Esophagus muscularis mucosa (tissue), 4 donors: Measurements from ENCODE around the gene IQCC. TPM values are rescaled to one million over a fixed set of nuclear protein-coding genes. Genes with fewer than 3 reads are reported as not detected.

Experiments used
- DNase-seq: peaks from one replicate; pipeline ENCODE4 v3.0.0-alpha.2; 2017; ENCODE audit errors: extremely low spot score
- H3K27ac ChIP-seq, 4 donors: fragments of 200-600 bp; sonication (generic); replicated peaks in 1 of 4; 1 replicate in 3 of 4; 2 replicates in 1 of 4; pipeline ENCODE4 v1.5.1; 2016 to 2019; ENCODE audit warnings: mild to moderate bottlenecking in 1 of 4
- H3K27me3 ChIP-seq, 4 donors: fragments of 200-600 bp; sonication (generic); one replicate each; pipeline versions ENCODE4 v1.5.1 to v1.6.0; 2016 to 2019
- H3K36me3 ChIP-seq, 4 donors: fragments of 200-600 bp; sonication (generic); one replicate each; pipeline ENCODE4 v1.5.1; 2016 to 2019
- H3K4me1 ChIP-seq, 4 donors: fragments of 200-600 bp; sonication (generic); one replicate each; pipeline ENCODE4 v1.5.1; 2016 to 2019
- H3K4me3 ChIP-seq, 4 donors: fragments of 200-600 bp; sonication (generic); 1 replicate in 2 of 4; 2 replicates in 2 of 4; pipeline ENCODE4 v1.5.1; 2016 to 2019; ENCODE audit warnings: mild to moderate bottlenecking in 4 of 4, moderate library complexity in 1 of 4
- H3K9me3 ChIP-seq, 4 donors: fragments of 200-600 bp; sonication (generic); 1 replicate in 3 of 4; 2 replicates in 1 of 4; pipeline ENCODE4 v1.5.1; 2016 to 2019
- EP300 ChIP-seq: sonication (generic); formaldehyde crosslinking; IDR thresholded peaks from one replicate; pipeline ENCODE4 v1.6.1; 2017; ENCODE audit warnings: antibody characterized with exemption
- POLR2A ChIP-seq: fragments of 450-650 bp; IDR thresholded peaks from one replicate; pipeline ENCODE4 v1.6.1; 2017; ENCODE audit warnings: antibody characterized with exemption, moderate library complexity, mild to moderate bottlenecking, low read depth
- POLR2AphosphoS5 ChIP-seq, 2 donors: sonication (generic); formaldehyde crosslinking; IDR thresholded peaks; one replicate each; pipeline ENCODE4 v1.6.1; 2017; ENCODE audit warnings: antibody characterized with exemption in 2 of 2
- WGBS: methylation state at CpG from one replicate; pipeline ENCODE4 v1.1.5; 2018; 5-methylcytosine and 5-hydroxymethylcytosine counted together
- intact Hi-C: fragments of 100-400 bp; cut with DNase I; formaldehyde crosslinking; loops from one replicate; pipeline ENCODE4 v1.15.1; 2023
- total RNA-seq, 4 donors: library from RNA; depleted of rRNA; stranded (reverse); fragments of >200 nt; gene quantifications; one replicate each; pipeline versions ENCODE4 v1.1.0 to v1.2.1, GENCODE V29; 2016
- TF ChIP-seq, protein P1 (sequence below), 3 experiments: fragments of 200-600 bp in 2 of 3; fragments of 450-650 bp in 1 of 3; sonication (generic) in 2 of 3; IDR thresholded peaks; one replicate each; pipeline ENCODE4 v1.5.1; 2017 to 2019; ENCODE audit warnings: antibody characterized with exemption in 3 of 3, mild to moderate bottlenecking in 2 of 3, moderate library complexity in 1 of 3

Gene IQCC
- total RNA-seq, 4 donors from 2014 or later, result 0.66 to 2.1 (median 1.1) TPM

DNA sequence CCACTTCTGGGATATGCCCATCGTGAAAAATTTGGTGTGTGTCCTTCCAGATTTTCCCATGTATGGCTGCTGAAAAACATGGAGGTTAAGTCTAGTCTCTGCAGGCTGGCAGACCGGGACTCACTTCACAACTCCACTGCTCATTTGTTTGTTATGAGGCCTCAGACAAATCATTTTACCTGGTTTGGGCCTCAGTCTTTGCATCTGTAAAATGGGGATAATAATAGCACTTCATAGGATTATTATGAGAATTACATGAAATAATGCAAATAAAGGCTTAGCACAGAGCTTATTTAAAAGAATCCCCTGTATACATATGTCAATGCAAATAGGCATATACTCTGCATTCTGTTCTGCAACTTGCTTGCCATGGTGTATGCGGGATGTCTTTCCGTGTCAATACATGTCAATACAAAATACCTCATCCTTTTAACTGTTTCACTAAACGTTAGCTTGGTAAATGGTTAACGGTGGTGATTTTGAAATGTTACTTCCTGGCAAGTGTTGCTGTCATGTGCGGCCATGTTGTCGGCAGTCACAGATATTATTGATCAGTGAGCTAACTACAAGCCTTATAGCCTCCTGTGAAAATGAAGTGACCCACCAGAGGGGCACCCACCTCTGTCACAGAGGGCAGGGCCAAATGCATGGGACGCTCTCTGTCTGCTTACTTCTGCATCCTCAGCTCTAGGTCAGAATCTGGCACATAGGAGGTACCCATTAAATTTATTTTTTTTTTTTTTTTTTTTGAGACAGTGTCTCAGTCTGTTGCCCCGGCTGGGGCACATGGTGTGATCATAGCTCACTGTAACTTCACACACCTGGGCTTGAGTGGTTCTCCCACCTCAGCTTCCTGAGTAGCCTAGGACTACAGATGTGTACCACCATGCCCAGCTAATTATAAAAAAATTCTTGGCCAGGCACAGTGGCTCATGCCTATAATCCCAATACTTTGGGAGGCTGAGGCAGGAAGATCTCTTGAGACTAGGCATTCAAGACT is 49.9 kb downstream of the IQCC start:
- Histone ChIP-seq H3K36me3 (no peaks in the 10 kb centered on the region), H3K9me3 (no peaks in the 10 kb centered on the region), H3K27ac (no peak overlapping the region), H3K4me3 (no peak overlapping the region), H3K27me3 (peaks cover 0 to 6% (median 0%) of the 10 kb centered on the region in 4 donors), H3K4me1 (peaks cover 7 to 26% (median 22%) of the 10 kb centered on the region in 4 donors)
- WGBS, result 81% methylated on average over 10 of the region's 10 CpGs
- TF ChIP-seq EP300, result no peak
- TF ChIP-seq POLR2A, result no peak
- TF ChIP-seq, protein P1, sequence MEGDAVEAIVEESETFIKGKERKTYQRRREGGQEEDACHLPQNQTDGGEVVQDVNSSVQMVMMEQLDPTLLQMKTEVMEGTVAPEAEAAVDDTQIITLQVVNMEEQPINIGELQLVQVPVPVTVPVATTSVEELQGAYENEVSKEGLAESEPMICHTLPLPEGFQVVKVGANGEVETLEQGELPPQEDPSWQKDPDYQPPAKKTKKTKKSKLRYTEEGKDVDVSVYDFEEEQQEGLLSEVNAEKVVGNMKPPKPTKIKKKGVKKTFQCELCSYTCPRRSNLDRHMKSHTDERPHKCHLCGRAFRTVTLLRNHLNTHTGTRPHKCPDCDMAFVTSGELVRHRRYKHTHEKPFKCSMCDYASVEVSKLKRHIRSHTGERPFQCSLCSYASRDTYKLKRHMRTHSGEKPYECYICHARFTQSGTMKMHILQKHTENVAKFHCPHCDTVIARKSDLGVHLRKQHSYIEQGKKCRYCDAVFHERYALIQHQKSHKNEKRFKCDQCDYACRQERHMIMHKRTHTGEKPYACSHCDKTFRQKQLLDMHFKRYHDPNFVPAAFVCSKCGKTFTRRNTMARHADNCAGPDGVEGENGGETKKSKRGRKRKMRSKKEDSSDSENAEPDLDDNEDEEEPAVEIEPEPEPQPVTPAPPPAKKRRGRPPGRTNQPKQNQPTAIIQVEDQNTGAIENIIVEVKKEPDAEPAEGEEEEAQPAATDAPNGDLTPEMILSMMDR (IDR thresholded peaks at IDR 0.05), result no peak
- no peak for TF ChIP-seq POLR2AphosphoS5 (IDR thresholded peaks at IDR 0.05)
- no peak for DNase-seq
- intact Hi-C loops, result no loop called here

DNA sequence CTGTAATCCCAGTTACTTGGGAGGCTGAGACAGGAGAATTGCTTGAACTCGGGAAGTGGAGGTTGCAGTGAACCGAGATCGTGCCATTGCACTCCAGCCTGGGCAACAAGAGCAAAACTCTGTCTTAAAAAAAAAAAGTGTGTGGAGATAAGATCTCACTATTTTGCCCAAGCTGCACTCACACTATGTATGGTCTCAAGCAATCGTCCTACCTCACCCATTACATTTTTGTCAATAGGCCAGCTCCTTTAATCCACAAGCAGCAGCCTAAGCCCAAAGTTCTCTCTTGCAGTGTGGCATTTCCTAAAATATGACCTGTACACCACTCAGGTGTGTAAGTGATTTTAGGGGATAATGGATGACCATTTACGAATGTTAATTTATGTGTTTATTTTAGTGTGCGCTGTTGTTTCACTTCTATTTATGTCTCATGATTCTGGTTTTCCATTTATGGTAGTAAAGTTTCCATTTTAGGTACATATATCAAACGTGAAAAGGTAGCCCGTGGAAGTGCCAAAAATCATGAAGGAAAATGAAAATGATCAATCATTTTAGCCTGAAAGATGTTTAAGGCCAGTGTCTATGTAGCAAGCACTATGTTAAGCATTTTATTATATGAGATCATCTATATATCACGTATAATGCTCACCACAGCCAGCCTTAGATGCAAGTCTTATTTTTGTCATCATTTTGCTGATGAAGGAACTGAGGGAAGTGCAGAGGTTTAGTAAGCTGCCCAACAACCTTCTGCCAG is 51.2 kb downstream of the IQCC start:
- H3K27ac ChIP-seq, result no peak overlapping the region
- no peaks in the 10 kb centered on the region for H3K9me3 ChIP-seq
- peaks cover 0 to 6% (median 0%) of the 10 kb centered on the region in 4 donors for H3K27me3 ChIP-seq
- peaks cover 0 to 16% (median 11%) of the 10 kb centered on the region in 4 donors for H3K4me1 ChIP-seq
- DNase-seq, result no peak
- TF ChIP-seq POLR2AphosphoS5 (IDR thresholded peaks at IDR 0.05) (no peak), POLR2A (no peak), EP300 (no peak)
- TF ChIP-seq, protein P1 (IDR thresholded peaks at IDR 0.05), result no peak
- no peaks in the 10 kb centered on the region for H3K36me3 ChIP-seq
- no peak overlapping the region for H3K4me3 ChIP-seq
- WGBS, result 79% methylated on average over 9 of the region's 9 CpGs
- intact Hi-C loops, result no loop called here

DNA sequence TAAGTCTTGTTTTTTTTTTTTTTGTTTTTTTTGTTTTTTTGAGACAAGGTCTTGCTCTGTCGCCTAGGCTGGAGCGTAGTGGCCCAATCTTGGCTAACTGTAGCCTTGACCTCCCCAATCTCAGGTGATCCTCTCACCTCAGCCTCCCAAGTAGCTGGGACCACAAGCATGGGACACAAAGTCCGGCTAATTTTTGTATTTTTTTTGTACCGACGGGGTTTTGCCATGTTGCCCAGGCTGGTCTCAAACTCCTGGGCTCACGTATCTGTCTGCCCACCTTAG is 51.7 kb downstream of the IQCC start:
- no peak overlapping the region for H3K27ac ChIP-seq
- H3K36me3 ChIP-seq, result no peaks in the 10 kb centered on the region
- intact Hi-C loops, result no loop called here
- H3K27me3 ChIP-seq, result peaks cover 0 to 6% (median 0%) of the 10 kb centered on the region in 4 donors
- no peak for DNase-seq
- peaks cover 0 to 12% (median 7%) of the 10 kb centered on the region in 4 donors for H3K4me1 ChIP-seq
- TF ChIP-seq POLR2AphosphoS5 (IDR thresholded peaks at IDR 0.05) (no peak), POLR2A (no peak), EP300 (no peak)
- TF ChIP-seq, protein P1 (IDR thresholded peaks at IDR 0.05), result no peak
- 90% methylated on average over 6 of the region's 6 CpGs for WGBS
- no peak overlapping the region for H3K4me3 ChIP-seq
- H3K9me3 ChIP-seq, result no peaks in the 10 kb centered on the region

Other genes with a start within 250 kb of the IQCC start
- 10 to 100 TPM; 71.8 to 90.5 (median 79.7) TPM for gene KHDRBS1, start 191.8 kb upstream of the IQCC start, total RNA-seq
- gene TMEM39B, start 132.7 kb upstream of the IQCC start, total RNA-seq, result 1 to 10 TPM; 2.9 to 6.1 (median 4.8) TPM
- gene KPNA6, start 97.6 kb upstream of the IQCC start, total RNA-seq, result 10 to 100 TPM; 47.8 to 71.3 (median 55.4) TPM
- 10 to 100 TPM; 43.6 to 88.4 (median 70.4) TPM for gene TXLNA, start 26.0 kb upstream of the IQCC start, total RNA-seq
- 1 to 10 TPM; 5.0 to 7.8 (median 6.5) TPM for gene CCDC28B, start 5.1 kb upstream of the IQCC start, total RNA-seq
- not detected for gene DCDC2B, start 3.4 kb downstream of the IQCC start, total RNA-seq
- gene TMEM234, start 16.7 kb downstream of the IQCC start, total RNA-seq, result 1 to 10 TPM; 6.6 to 10.0 (median 8.2) TPM
- gene EIF3I, start 16.7 kb downstream of the IQCC start, total RNA-seq, result 100 to 1,000 TPM; 141 to 214 (median 167) TPM
- 1 to 10 TPM in 3 of 4 donors, under 1 TPM in 1; 0.83 to 6.7 (median 4.7) TPM for gene FAM167B, start 41.6 kb downstream of the IQCC start, total RNA-seq
- 1 to 10 TPM in 2 of 4 donors, under 1 TPM in 2; 0.42 to 2.8 (median 1.1) TPM for gene LCK, start 45.6 kb downstream of the IQCC start, total RNA-seq
- gene HDAC1, start 86.4 kb downstream of the IQCC start, total RNA-seq, result 10 to 100 TPM; 42.8 to 70.4 (median 51.4) TPM
- gene MARCKSL1, start 130.6 kb downstream of the IQCC start, total RNA-seq, result 10 to 100 TPM in 2 of 4 donors, 1 to 10 TPM in 2; 4.2 to 10.9 (median 9.2) TPM
- 1 to 10 TPM; 1.3 to 8.7 (median 4.9) TPM for gene FAM229A, start 156.8 kb downstream of the IQCC start, total RNA-seq
- 1 to 10 TPM in 1 of 4 donors, under 1 TPM in 1, not detected in 2; 0.86 to 3.7 TPM for gene TSSK3, start 156.9 kb downstream of the IQCC start, total RNA-seq
- gene BSDC1, start 188.8 kb downstream of the IQCC start, total RNA-seq, result 10 to 100 TPM; 57.3 to 67.9 (median 63.4) TPM